T-helper 2 cell treated with Interferon-gamma antibody and Interleukin-4, amounts not matched to agents 5 μg/mL and 100 μg/mL, for 36 hours (primary cell): ENCODE measurements around the gene TENM4.

ENCODE experiments used
- DNase-seq: peaks from one replicate; pipeline ENCODE4 v3.0.0; 2021; ENCODE audit warnings: low spot score
- H3K27ac Mint-ChIP-seq: one replicate; pipeline ENCODE4 v1.8.0; 2021; ENCODE audit warnings: mild to moderate bottlenecking, mixed read lengths
- H3K27me3 Mint-ChIP-seq: one replicate; pipeline ENCODE4 v1.8.0; 2021; ENCODE audit warnings: low read depth, mixed read lengths
- H3K36me3 Mint-ChIP-seq: one replicate; pipeline ENCODE4 v1.8.0; 2021; ENCODE audit warnings: low read depth, mixed read lengths
- H3K4me1 Mint-ChIP-seq: one replicate; pipeline ENCODE4 v1.8.0; 2021; ENCODE audit warnings: low read depth, mixed read lengths
- H3K4me3 Mint-ChIP-seq: one replicate; pipeline ENCODE4 v1.8.0; 2022; ENCODE audit warnings: mild to moderate bottlenecking, moderate library complexity, mixed read lengths
- H3K9me3 Mint-ChIP-seq: one replicate; pipeline ENCODE4 v1.8.0; 2021; ENCODE audit warnings: mixed read lengths

The TENM4 gene

GRCh38 chr11:79089601-79090000 lies 351.2 kb downstream of the TENM4 start:
- DNase-seq = no peak
- no peaks in the 10 kb centered on the region for H3K36me3 Mint-ChIP-seq
- no peak overlapping the region for H3K4me3 Mint-ChIP-seq
- no peaks in the 10 kb centered on the region for H3K9me3 Mint-ChIP-seq
- H3K4me1 Mint-ChIP-seq = no peaks in the 10 kb centered on the region
- no peaks in the 10 kb centered on the region for H3K27me3 Mint-ChIP-seq
- H3K27ac Mint-ChIP-seq = no peak overlapping the region

DNA sequence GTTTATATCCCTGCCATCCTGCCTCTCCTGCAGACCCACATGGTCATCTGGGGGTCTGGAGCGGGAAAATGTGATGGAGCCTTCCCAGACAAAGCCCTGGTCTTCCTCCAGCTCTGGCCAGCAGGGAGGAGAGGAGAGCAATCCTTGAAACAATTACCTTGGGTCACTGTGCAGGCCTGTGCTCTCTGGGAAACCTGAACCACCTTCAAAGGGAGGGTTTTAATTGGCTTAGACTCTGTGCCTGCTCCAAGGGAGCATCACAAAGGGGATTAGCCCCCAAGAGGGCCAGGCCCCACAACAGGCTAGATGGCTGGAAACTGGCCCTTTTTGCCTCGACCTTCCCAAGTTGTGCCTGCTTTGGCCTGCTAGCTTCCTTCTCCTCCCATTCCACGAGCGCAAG lies 351.9 kb downstream of the TENM4 start:
- DNase-seq = no peak
- Mint-ChIP-seq H3K27me3 (no peaks in the 10 kb centered on the region), H3K36me3 (no peaks in the 10 kb centered on the region), H3K27ac (no peak overlapping the region), H3K4me3 (no peak overlapping the region), H3K4me1 (no peaks in the 10 kb centered on the region), H3K9me3 (no peaks in the 10 kb centered on the region)

- H3K27me3 Mint-ChIP-seq = no peaks in the 10 kb centered on the region
- no peak overlapping the region for H3K4me3 Mint-ChIP-seq
- no peak for DNase-seq
- H3K27ac Mint-ChIP-seq = no peak overlapping the region
- no peaks in the 10 kb centered on the region for H3K9me3 Mint-ChIP-seq
- H3K4me1 Mint-ChIP-seq = no peaks in the 10 kb centered on the region
- H3K36me3 Mint-ChIP-seq = no peaks in the 10 kb centered on the region
Measured at GRCh38 chr11:79087961-79088318, 352.9 kb downstream of the TENM4 start.

GRCh38 chr11:79087238-79087960 lies 353.4 kb downstream of the TENM4 start:
- no peaks in the 10 kb centered on the region for H3K36me3 Mint-ChIP-seq
- H3K4me1 Mint-ChIP-seq = no peaks in the 10 kb centered on the region
- H3K27ac Mint-ChIP-seq = no peak overlapping the region
- no peak overlapping the region for H3K4me3 Mint-ChIP-seq
- H3K27me3 Mint-ChIP-seq = no peaks in the 10 kb centered on the region
- no peak for DNase-seq
- no peaks in the 10 kb centered on the region for H3K9me3 Mint-ChIP-seq

DNA sequence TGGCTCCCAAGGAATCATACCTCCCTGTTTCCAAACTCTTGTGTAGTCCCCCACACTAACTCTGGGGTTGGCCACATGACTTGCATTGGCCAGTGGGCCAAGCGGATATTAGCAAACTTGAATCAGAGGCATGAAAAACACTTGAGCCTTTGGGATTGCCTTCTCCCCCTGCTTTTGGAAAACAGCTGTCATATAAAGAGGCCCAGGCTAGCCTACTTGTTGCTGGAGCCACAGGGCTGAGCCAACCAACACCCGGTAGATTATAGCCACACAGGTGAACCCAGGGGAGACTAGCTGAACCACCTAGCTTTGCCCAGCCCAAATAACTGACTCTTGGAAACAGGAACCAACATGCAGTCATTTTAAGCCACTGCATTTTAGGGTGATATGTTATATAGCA lies 354.8 kb downstream of the TENM4 start:
- Mint-ChIP-seq H3K36me3 (no peaks in the 10 kb centered on the region), H3K4me1 (no peaks in the 10 kb centered on the region), H3K27me3 (no peaks in the 10 kb centered on the region), H3K27ac (no peak overlapping the region), H3K9me3 (no peaks in the 10 kb centered on the region), H3K4me3 (no peak overlapping the region)
- DNase-seq = no peak

DNA sequence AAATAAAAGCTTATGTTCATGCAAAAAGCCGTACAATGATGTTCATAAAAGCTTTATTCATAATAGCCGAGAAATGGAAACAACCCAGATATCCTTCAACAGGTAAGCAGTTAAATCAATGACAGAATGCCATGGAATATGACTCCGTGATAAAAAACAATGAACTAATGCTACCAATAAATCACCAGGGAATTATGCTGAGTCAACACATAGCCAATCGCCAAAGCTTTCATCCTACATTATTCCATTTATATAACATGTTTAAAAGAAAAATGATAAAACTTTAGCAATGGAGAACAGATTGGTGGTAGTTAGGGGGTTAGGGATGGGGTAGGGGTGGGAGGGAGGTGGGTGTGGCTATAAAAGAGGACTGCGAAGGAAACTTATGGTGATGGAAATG lies 356.4 kb downstream of the TENM4 start:
- H3K4me1 Mint-ChIP-seq = no peaks in the 10 kb centered on the region
- H3K4me3 Mint-ChIP-seq = no peak overlapping the region
- no peak overlapping the region for H3K27ac Mint-ChIP-seq
- H3K9me3 Mint-ChIP-seq = no peaks in the 10 kb centered on the region
- no peaks in the 10 kb centered on the region for H3K27me3 Mint-ChIP-seq
- no peaks in the 10 kb centered on the region for H3K36me3 Mint-ChIP-seq
- no peak for DNase-seq

- Mint-ChIP-seq H3K9me3 (no peaks in the 10 kb centered on the region), H3K4me1 (no peaks in the 10 kb centered on the region), H3K36me3 (no peaks in the 10 kb centered on the region), H3K27ac (no peak overlapping the region), H3K4me3 (no peak overlapping the region), H3K27me3 (no peaks in the 10 kb centered on the region)
- DNase-seq = no peak
Measured at GRCh38 chr11:79083352-79083751, 357.5 kb downstream of the TENM4 start.

DNA sequence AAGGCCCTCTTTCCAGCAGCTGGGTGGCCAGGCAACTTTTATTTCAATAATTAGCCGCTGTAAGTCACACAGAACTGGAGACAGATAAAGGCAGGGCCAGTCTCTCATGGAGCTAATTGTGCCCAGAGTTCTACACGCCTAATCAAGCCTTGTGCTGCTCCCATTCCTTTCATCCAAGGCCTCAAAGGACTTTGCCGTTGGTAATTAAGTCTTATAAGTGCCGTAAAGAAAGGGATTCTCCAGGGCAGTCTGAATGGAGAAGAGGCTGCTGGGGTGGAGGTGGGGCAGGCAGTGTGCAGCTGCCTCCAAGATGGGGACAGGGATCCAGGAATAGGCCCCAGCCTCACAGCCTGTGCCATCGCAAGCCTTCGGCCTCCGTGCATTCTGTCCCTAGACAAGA lies 357.9 kb downstream of the TENM4 start:
- Mint-ChIP-seq H3K4me1 (no peaks in the 10 kb centered on the region), H3K27me3 (no peaks in the 10 kb centered on the region), H3K9me3 (no peaks in the 10 kb centered on the region), H3K4me3 (no peak overlapping the region), H3K27ac (no peak overlapping the region), H3K36me3 (no peaks in the 10 kb centered on the region)
- DNase-seq = no peak

GRCh38 chr11:79082280-79082679 lies 358.6 kb downstream of the TENM4 start:
- no peak for DNase-seq
- H3K36me3 Mint-ChIP-seq = no peaks in the 10 kb centered on the region
- no peaks in the 10 kb centered on the region for H3K4me1 Mint-ChIP-seq
- no peaks in the 10 kb centered on the region for H3K9me3 Mint-ChIP-seq
- H3K27ac Mint-ChIP-seq = no peak overlapping the region
- H3K4me3 Mint-ChIP-seq = no peak overlapping the region
- no peaks in the 10 kb centered on the region for H3K27me3 Mint-ChIP-seq

DNA sequence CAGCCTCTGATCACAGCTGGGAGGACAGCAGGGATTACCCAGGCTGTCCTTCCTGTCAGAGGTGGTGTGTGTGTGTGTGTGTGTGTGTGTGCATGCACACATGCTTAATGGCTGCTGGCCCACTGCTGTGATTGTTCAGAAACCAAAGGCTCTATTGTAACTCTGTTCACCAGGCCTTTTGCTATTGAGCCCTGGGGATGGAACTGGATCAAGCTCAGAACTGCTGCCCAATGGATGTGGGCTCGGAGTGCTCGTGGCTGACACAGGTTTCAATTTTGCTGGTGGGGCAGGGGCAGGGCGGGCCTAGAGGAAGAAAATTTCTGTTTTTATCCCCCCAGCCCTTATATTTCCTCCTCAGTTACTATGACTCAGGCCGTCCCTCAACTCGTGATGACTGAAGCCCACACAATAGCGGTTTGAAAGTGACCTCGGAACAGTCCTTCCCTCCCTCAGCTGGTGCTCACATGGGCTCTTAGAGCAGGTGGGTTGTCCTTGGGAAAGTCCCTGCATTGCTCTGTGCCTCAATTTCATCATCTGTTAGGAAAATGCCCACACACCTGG lies 359.3 kb downstream of the TENM4 start:
- Mint-ChIP-seq H3K27ac (no peak overlapping the region), H3K9me3 (no peaks in the 10 kb centered on the region), H3K4me1 (no peaks in the 10 kb centered on the region), H3K36me3 (no peaks in the 10 kb centered on the region), H3K27me3 (no peaks in the 10 kb centered on the region), H3K4me3 (no peak overlapping the region)
- no peak for DNase-seq

DNA sequence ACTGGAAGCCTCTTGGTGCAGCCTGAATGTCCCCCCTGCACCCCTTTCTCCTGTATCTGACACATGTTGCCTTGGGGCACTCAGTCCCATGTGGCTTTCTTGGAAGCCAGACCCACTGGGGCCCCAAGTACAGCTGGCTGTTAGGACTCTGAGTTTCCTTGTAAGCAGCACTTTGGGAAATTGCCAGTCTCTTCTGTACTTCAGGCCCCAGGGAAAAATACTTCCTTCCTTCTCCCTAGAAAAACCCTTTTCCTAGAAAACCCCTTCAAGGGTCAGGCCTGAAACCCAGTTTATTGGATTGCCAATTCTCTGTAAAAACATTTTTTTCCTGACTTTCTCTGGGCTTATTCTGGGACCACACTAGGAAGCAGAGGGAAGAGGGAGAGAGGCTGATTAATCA lies 360.3 kb downstream of the TENM4 start:
- Mint-ChIP-seq H3K4me3 (no peak overlapping the region), H3K27me3 (no peaks in the 10 kb centered on the region), H3K27ac (no peak overlapping the region), H3K9me3 (no peaks in the 10 kb centered on the region), H3K36me3 (no peaks in the 10 kb centered on the region), H3K4me1 (no peaks in the 10 kb centered on the region)
- DNase-seq = no peak

DNA sequence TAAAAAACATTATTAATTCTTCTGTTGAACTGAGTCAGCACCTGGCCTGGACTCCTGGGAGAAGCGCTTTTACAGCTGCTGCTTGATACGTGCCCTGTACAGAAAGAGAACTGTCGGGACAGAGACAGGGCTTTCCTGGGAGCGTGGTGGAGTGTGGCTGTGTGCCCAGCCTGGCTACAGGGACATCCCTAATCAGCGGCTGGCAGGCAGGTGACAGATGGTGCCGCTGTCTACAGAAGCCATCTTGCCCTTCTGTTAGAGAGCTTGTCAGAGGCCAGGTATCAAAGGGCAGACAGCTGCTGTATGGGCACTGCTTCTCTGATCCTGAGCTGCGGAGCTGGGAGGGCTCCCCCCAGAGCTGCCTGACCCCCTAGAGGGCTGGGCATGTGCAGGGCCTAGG lies 361.8 kb downstream of the TENM4 start:
- H3K4me3 Mint-ChIP-seq = no peak overlapping the region
- H3K27me3 Mint-ChIP-seq = no peaks in the 10 kb centered on the region

DNA sequence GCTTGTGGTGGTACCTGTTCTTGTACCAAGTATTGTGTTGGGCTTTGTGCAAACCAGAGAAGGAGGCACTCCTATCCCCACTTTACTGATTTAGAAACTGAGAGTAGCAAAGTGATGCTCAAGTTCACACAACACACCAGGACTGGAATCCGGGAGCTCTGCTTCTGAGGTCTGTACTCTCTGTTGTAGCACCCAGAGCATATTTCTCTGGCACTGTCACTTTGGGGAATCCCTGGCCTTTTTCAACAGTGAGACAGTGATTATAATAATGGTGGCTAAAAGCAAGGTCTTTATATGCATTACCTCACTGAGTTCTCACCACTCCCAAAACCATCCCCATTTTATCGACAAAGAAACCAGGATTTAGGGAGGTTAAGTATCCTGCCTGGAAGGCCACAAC lies 362.4 kb downstream of the TENM4 start:
- Mint-ChIP-seq H3K27ac (no peak overlapping the region), H3K36me3 (no peaks in the 10 kb centered on the region), H3K27me3 (no peaks in the 10 kb centered on the region), H3K4me1 (no peaks in the 10 kb centered on the region), H3K9me3 (no peaks in the 10 kb centered on the region), H3K4me3 (no peak overlapping the region)
- DNase-seq = no peak

More for the DNA sequence above, 361.8 kb downstream of the TENM4 start:
- no peaks in the 10 kb centered on the region for H3K36me3 Mint-ChIP-seq
- no peaks in the 10 kb centered on the region for H3K9me3 Mint-ChIP-seq
- H3K4me1 Mint-ChIP-seq = no peaks in the 10 kb centered on the region
- H3K27ac Mint-ChIP-seq = no peak overlapping the region
- no peak for DNase-seq

DNA sequence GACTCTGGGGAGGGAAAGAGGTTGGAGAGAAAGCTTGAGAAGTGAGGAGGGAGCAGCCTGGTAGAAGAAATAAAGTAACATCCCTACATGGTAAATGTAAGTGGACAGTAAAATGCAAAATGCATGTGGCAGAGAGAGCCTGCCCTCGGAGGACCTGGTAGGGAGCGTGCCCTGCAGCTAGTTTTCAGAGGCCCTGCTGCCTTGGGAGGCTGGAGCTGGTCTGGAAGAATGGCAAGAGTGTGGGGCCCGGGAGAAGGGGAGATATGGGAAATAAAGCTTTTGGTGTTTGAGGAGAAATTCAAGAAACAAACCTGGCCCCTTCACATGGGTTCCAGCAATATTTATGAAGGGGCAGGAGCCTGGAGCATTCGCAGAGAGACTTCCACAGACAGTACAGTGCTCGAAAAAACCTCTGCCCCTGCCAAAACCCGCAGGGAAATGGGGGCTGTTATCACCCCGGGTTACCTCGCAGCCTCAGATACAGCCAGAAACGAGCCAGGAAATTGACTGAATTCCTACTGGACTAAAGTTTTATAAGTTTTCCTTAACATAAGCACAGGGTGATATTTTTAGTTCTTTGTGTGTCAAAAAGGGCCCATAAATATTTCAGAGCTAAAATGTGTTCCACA lies 363.0 kb downstream of the TENM4 start:
- no peaks in the 10 kb centered on the region for H3K36me3 Mint-ChIP-seq
- H3K9me3 Mint-ChIP-seq = no peaks in the 10 kb centered on the region
- H3K4me3 Mint-ChIP-seq = no peak overlapping the region
- no peaks in the 10 kb centered on the region for H3K27me3 Mint-ChIP-seq
- DNase-seq = no peak
- no peak overlapping the region for H3K27ac Mint-ChIP-seq
- no peaks in the 10 kb centered on the region for H3K4me1 Mint-ChIP-seq
